ENCODE measurements around the gene GLI2.

The GLI2 gene

DNA sequence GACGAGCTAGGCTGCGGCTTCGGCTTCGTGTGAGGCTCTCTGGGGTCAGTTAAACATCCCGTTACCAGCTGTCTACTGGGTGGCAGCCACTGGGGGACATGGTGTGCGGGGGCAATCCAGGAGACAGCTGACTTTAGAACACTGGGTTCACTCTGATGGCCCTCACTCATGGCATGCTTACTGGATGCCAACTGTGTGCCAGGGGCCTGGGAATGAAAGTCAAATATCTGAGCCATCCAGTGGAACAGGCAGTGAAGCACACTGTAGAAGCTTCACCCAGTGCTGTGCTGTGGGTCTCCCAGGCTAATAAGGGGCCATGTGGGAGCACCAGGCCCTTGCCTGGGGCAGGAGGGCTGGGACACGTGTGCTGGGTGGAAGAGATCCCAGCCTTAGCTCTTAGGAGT is 48.3 kb downstream of the GLI2 start:
- ATAC-seq (replicated peaks) = no peak
- H3K4me1 Mint-ChIP-seq = no peaks in the 10 kb centered on the region
- no peaks in the 10 kb centered on the region for H3K27me3 Mint-ChIP-seq
- H3K9me3 Mint-ChIP-seq = no peaks in the 10 kb centered on the region
- H3K27ac Mint-ChIP-seq = no peak overlapping the region
- H3K36me3 Mint-ChIP-seq = no peaks in the 10 kb centered on the region
- DNase-seq = no peak
- H3K4me3 Mint-ChIP-seq = no peak overlapping the region
